H9 (cell line): ENCODE results near the gene BMPR1A. TPM values are rescaled to one million over a fixed set of nuclear protein-coding genes. Genes with fewer than 3 reads are reported as not detected.
A peak's percentile ranks its signal among the peaks of the same experiment; 100 is the strongest.

ENCODE experiments used
- DNase-seq: peaks from one replicate; pipeline ENCODE4 v3.0.0-alpha.2; 2017
- H2AFZ ChIP-seq: one replicate; pipeline ENCODE4 v1.6.1; 2013; ENCODE audit warnings: mild to moderate bottlenecking, low read length, control low read depth, moderate library complexity
- H2AK5ac ChIP-seq: 2 replicates; pipeline ENCODE4 v1.6.1; 2013; ENCODE audit warnings: low read length, control low read depth, mixed read lengths; ENCODE audit not compliant: insufficient read length
- H2BK120ac ChIP-seq: one replicate; pipeline ENCODE4 v1.6.1; 2013; ENCODE audit warnings: low read depth, mild to moderate bottlenecking, low read length, control low read depth, inconsistent platforms; ENCODE audit not compliant: poor library complexity, severe bottlenecking
- H2BK12ac ChIP-seq: 2 replicates; pipeline ENCODE4 v1.6.1; 2013; ENCODE audit warnings: low read length, control low read depth, mixed read lengths, low read depth; ENCODE audit not compliant: insufficient read length
- H2BK15ac ChIP-seq: 2 replicates; pipeline ENCODE4 v1.6.1; 2013; ENCODE audit warnings: low read depth, low read length, control low read depth
- H2BK20ac ChIP-seq: one replicate; pipeline ENCODE4 v1.6.1; 2013; ENCODE audit warnings: low read depth, mild to moderate bottlenecking, low read length, control low read depth, inconsistent platforms; ENCODE audit not compliant: poor library complexity, severe bottlenecking
- H2BK5ac ChIP-seq: 2 replicates; pipeline ENCODE4 v1.6.1; 2013; ENCODE audit warnings: low read length, control low read depth, mixed read lengths; ENCODE audit not compliant: insufficient read length
- H3K14ac ChIP-seq: 2 replicates; pipeline ENCODE4 v1.6.1; 2013; ENCODE audit warnings: low read length, control low read depth; ENCODE audit not compliant: insufficient read depth
- H3K18ac ChIP-seq: 2 replicates; pipeline ENCODE4 v1.6.1; 2013; ENCODE audit warnings: low read depth, mild to moderate bottlenecking, mixed read lengths, low read length, control low read depth; ENCODE audit not compliant: insufficient read length
- H3K23ac ChIP-seq: 2 replicates; pipeline ENCODE4 v1.6.1; 2013; ENCODE audit warnings: low read length, control low read depth, mixed read lengths, low read depth; ENCODE audit not compliant: insufficient read length
- H3K23me2 ChIP-seq: 2 replicates; pipeline ENCODE4 v1.6.1; 2013; ENCODE audit warnings: low read depth, mild to moderate bottlenecking, mixed read lengths, low read length, control low read depth; ENCODE audit not compliant: insufficient read length, poor library complexity, severe bottlenecking
- H3K27ac ChIP-seq: 2 replicates; pipeline ENCODE4 v1.5.1; 2013; ENCODE audit warnings: low read length, control low read depth, mixed read lengths, low read depth; ENCODE audit not compliant: insufficient read length
- H3K27me3 ChIP-seq: 2 replicates; pipeline ENCODE4 v1.6.1; 2013; ENCODE audit warnings: low read length, control low read depth, inconsistent platforms; ENCODE audit not compliant: insufficient read depth
- H3K4ac ChIP-seq: 2 replicates; pipeline ENCODE4 v1.6.1; 2013; ENCODE audit warnings: low read depth, mild to moderate bottlenecking, control low read depth, inconsistent platforms, low read length, moderate library complexity
- H3K4me1 ChIP-seq: 2 replicates; pipeline ENCODE4 v1.6.1; 2013; ENCODE audit warnings: low read length, control low read depth, inconsistent platforms; ENCODE audit not compliant: insufficient read depth
- H3K4me2 ChIP-seq: 2 replicates; pipeline ENCODE4 v1.6.1; 2013; ENCODE audit warnings: low read length, control low read depth, mixed read lengths; ENCODE audit not compliant: insufficient read length, insufficient read depth
- H3K56ac ChIP-seq: 2 replicates; pipeline ENCODE4 v1.6.1; 2013; ENCODE audit warnings: low read depth, mild to moderate bottlenecking, mixed read lengths, low read length, control low read depth; ENCODE audit not compliant: insufficient read length
- H3K79me1 ChIP-seq: 2 replicates; pipeline ENCODE4 v1.6.1; 2013; ENCODE audit warnings: low read depth, mild to moderate bottlenecking, moderate library complexity, low read length, control low read depth, inconsistent platforms; ENCODE audit not compliant: insufficient read depth, poor library complexity, severe bottlenecking
- H3K79me2 ChIP-seq: 2 replicates; pipeline ENCODE4 v1.6.1; 2013; ENCODE audit warnings: low read length, control low read depth, inconsistent platforms; ENCODE audit not compliant: insufficient read depth
- H3K9ac ChIP-seq: 2 replicates; pipeline ENCODE4 v1.6.1; 2013; ENCODE audit warnings: low read length, control low read depth, mixed read lengths; ENCODE audit not compliant: insufficient read length; ENCODE audit errors: extremely low read depth
- H3K9me3 ChIP-seq: one replicate; pipeline ENCODE4 v1.6.1; 2013; ENCODE audit warnings: low read depth, low read length, inconsistent platforms; ENCODE audit not compliant: control insufficient read depth
- H3T11ph ChIP-seq: one replicate; pipeline ENCODE4 v1.6.1; 2013; ENCODE audit warnings: mild to moderate bottlenecking, low read length, control low read depth, inconsistent platforms
- H4K20me1 ChIP-seq: one replicate; pipeline ENCODE4 v1.6.1; 2013; ENCODE audit not compliant: control insufficient read depth, insufficient read length, insufficient read depth
- H4K5ac ChIP-seq: 2 replicates; pipeline ENCODE4 v1.6.1; 2013; ENCODE audit warnings: low read depth, mild to moderate bottlenecking, mixed read lengths, low read length, control low read depth; ENCODE audit not compliant: insufficient read length
- H4K8ac ChIP-seq: replicated peaks from 2 replicates; pipeline ENCODE4 v1.6.1; 2013; ENCODE audit warnings: low read length, control low read depth, mixed read lengths, low read depth; ENCODE audit not compliant: insufficient read length
- H4K91ac ChIP-seq: 2 replicates; pipeline ENCODE4 v1.6.1; 2013; ENCODE audit warnings: low read depth, mild to moderate bottlenecking, moderate library complexity, mixed read lengths, low read length, control low read depth; ENCODE audit not compliant: insufficient read length
- H3K27ac Mint-ChIP-seq, 3 experiments: 2 replicates in 2 of 3; 3 replicates in 1 of 3; pipeline ENCODE4 v1.8.0; 2020 to 2021; ENCODE audit warnings: mixed read lengths in 3 of 3, mild to moderate bottlenecking in 1 of 3, moderate library complexity in 1 of 3
- H3K27me3 Mint-ChIP-seq: 2 replicates; pipeline ENCODE4 v1.8.0; 2021; ENCODE audit warnings: low read depth, mild to moderate bottlenecking, moderate library complexity, mixed read lengths
- H3K36me3 Mint-ChIP-seq, 3 experiments: 2 replicates in 2 of 3; 3 replicates in 1 of 3; pipeline ENCODE4 v1.8.0; 2020 to 2021; ENCODE audit warnings: low read depth in 3 of 3, mixed read lengths in 3 of 3; ENCODE audit not compliant: insufficient read depth in 1 of 3
- H3K4me1 Mint-ChIP-seq, 2 experiments: 2 replicates each; pipeline ENCODE4 v1.8.0; 2020; ENCODE audit warnings: mixed read lengths in 2 of 2
- H3K4me3 Mint-ChIP-seq, 2 experiments: 2 replicates in 1 of 2; 3 replicates in 1 of 2; pipeline ENCODE4 v1.8.0; 2020 to 2021; ENCODE audit warnings: mild to moderate bottlenecking in 2 of 2, mixed read lengths in 2 of 2, moderate library complexity in 1 of 2
- H3K9me3 Mint-ChIP-seq, 2 experiments: 2 replicates in 1 of 2; 3 replicates in 1 of 2; pipeline ENCODE4 v1.8.0; 2020; ENCODE audit warnings: mild to moderate bottlenecking in 2 of 2, mixed read lengths in 2 of 2, moderate library complexity in 1 of 2
- WGBS: extraction: QIAGEN DNeasy Blood & Tissue Kit; methylation state at CpG from one replicate; pipeline ENCODE4 v1.1.7; 2013; ENCODE audit warnings: missing lambda C conversion rate, low lambda C conversion rate, mixed read lengths; ENCODE audit not compliant: insufficient read length; ENCODE audit errors: extremely low coverage; 5-methylcytosine and 5-hydroxymethylcytosine counted together
- total RNA-seq: library from RNA; stranded (reverse); gene quantifications from 2 replicates; pipeline ENCODE4 v1.2.1, GENCODE V29; 2021
- TF ChIP-seq, protein P1 (sequence below): fragments of 200-600 bp; sonication (generic); conservative IDR thresholded peaks from 3 replicates; pipeline ENCODE4 v1.8.0; 2021; ENCODE audit warnings: antibody characterized with exemption, mild to moderate bottlenecking

The BMPR1A gene
- total RNA-seq, 1 experiment from 2014 or later: 138 TPM

DNA sequence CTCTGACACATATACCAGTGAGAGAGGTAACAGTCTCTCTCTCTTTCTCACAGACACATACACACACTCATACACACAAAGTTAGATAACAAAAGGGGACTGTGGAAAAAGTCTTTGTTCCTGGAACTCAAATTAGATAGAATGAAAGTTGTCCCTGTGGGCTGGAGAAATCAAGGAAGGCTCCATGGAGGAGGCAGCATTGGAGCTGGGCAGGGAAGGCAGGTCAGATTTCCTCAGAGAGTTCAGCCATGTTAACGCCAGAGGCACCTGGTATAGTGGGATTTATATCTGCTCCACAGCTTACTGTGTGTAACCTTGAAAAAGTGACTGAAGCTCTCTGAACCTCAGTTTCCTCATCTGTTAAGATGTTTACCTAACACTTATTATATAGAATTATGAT, 49.4 kb upstream of the BMPR1A start:
- peaks cover 35 to 36% of the 10 kb centered on the region in 2 experiments for H3K4me1 Mint-ChIP-seq
- no peak overlapping the region for H3T11ph ChIP-seq
- H2AK5ac ChIP-seq: no peak overlapping the region
- DNase-seq: no peak
- no peak overlapping the region for H3K4ac ChIP-seq
- no peaks in the 10 kb centered on the region for H4K20me1 ChIP-seq
- no peak overlapping the region for H2BK12ac ChIP-seq
- H3K27ac ChIP-seq: no peak overlapping the region
- H2BK20ac ChIP-seq: no peak overlapping the region
- H3K27ac Mint-ChIP-seq: peak overlapping the region in 1 of 3 experiments; percentile 24; a peak in 1 of 7 replicates
- H3K9me3 ChIP-seq: no peaks in the 10 kb centered on the region
- no peak overlapping the region for H2BK15ac ChIP-seq
- no peak overlapping the region for H3K14ac ChIP-seq
- no peaks in the 10 kb centered on the region; a peak in 2 of 5 replicates for H3K9me3 Mint-ChIP-seq
- H3K23me2 ChIP-seq: peaks cover 3% of the 10 kb centered on the region
- H3K23ac ChIP-seq: no peak overlapping the region
- no peak overlapping the region for H3K4me3 Mint-ChIP-seq
- no peak overlapping the region for H3K18ac ChIP-seq
- H4K8ac ChIP-seq: no peak overlapping the region
- WGBS: no CpG with 5 or more reads among the region's 1 CpG
- no peaks in the 10 kb centered on the region; the same call in 1 of the 2 replicates for H3K4me1 ChIP-seq
- no peaks in the 10 kb centered on the region for H3K79me2 ChIP-seq
- no peaks in the 10 kb centered on the region for H3K36me3 Mint-ChIP-seq
- H3K27me3 Mint-ChIP-seq: no peaks in the 10 kb centered on the region
- no peak overlapping the region for H4K5ac ChIP-seq
- no peak overlapping the region for H2BK120ac ChIP-seq
- TF ChIP-seq, protein P1, sequence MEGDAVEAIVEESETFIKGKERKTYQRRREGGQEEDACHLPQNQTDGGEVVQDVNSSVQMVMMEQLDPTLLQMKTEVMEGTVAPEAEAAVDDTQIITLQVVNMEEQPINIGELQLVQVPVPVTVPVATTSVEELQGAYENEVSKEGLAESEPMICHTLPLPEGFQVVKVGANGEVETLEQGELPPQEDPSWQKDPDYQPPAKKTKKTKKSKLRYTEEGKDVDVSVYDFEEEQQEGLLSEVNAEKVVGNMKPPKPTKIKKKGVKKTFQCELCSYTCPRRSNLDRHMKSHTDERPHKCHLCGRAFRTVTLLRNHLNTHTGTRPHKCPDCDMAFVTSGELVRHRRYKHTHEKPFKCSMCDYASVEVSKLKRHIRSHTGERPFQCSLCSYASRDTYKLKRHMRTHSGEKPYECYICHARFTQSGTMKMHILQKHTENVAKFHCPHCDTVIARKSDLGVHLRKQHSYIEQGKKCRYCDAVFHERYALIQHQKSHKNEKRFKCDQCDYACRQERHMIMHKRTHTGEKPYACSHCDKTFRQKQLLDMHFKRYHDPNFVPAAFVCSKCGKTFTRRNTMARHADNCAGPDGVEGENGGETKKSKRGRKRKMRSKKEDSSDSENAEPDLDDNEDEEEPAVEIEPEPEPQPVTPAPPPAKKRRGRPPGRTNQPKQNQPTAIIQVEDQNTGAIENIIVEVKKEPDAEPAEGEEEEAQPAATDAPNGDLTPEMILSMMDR: no peak
- H3K4me2 ChIP-seq: no peak overlapping the region
- no peak overlapping the region for H2BK5ac ChIP-seq
- no peak overlapping the region for H3K9ac ChIP-seq
- no peak overlapping the region for H3K56ac ChIP-seq
- H3K27me3 ChIP-seq: no peaks in the 10 kb centered on the region
- no peaks in the 10 kb centered on the region for H3K79me1 ChIP-seq
- no peak overlapping the region for H2AFZ ChIP-seq
- H4K91ac ChIP-seq: no peak overlapping the region
